HG03457 (cell line): Measurements from ENCODE around the gene SYNDIG1.

Experiments
- ATAC-seq: cut with Tn5 transposase; IDR thresholded peaks from one replicate; pipeline ENCODE4 v1.9.1; 2021; ENCODE audit warnings: moderate number of reproducible peaks; ENCODE audit not compliant: unreplicated experiment

Gene SYNDIG1

GRCh38 chr20:24582373-24583168, 113.1 kb downstream of the SYNDIG1 start:
- ATAC-seq, result no peak

DNA sequence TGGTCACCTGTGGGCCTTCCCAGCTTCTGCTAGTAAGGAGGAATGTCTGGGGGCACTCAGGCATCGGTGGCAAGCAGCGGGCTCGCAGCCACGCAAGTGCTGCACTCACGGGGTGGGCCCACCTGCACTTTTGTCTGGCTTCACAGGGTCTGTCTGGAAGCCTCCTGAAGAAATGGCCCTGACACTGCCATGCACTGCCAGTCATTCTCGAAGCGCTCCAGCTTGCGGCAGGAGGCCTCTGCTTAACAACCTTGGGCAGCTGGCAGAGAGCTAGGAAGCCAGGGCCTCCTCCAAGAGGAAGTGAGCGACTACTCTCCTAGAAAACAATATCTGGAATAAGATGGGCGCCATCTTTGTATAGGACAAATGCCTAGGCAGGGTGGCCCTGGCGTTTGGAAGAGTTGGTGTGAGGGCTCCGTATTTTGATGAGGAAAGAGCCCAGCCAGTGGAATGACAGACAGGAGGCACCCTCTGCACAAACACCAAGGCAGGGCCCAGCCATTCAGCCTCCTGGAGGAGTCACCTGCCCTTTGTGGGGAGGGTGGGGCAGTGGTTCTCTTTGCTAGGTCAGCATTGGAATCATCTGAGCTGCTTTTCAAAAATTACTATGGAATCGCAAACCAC, 113.9 kb downstream of the SYNDIG1 start:
- no peak for ATAC-seq

DNA sequence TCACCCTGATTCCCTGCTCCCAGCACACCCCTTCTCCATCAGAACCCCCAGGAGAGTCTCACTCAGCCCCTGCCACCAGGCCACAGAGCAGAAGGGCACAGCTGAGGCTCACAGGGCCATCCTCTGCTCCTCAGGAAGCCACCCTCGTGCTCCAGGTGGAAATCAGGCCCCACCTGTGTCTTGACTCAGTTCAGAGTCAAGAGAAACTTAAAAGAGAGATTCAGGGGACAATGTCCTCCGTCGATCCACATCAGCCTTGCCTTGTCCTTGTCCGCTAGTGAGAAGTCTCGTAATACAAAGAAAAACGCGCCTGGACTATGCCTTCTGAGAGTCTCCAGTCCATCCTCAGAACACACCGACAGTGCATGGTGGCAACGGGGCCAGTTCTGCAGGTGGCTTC, 114.6 kb downstream of the SYNDIG1 start:
- no peak for ATAC-seq

DNA sequence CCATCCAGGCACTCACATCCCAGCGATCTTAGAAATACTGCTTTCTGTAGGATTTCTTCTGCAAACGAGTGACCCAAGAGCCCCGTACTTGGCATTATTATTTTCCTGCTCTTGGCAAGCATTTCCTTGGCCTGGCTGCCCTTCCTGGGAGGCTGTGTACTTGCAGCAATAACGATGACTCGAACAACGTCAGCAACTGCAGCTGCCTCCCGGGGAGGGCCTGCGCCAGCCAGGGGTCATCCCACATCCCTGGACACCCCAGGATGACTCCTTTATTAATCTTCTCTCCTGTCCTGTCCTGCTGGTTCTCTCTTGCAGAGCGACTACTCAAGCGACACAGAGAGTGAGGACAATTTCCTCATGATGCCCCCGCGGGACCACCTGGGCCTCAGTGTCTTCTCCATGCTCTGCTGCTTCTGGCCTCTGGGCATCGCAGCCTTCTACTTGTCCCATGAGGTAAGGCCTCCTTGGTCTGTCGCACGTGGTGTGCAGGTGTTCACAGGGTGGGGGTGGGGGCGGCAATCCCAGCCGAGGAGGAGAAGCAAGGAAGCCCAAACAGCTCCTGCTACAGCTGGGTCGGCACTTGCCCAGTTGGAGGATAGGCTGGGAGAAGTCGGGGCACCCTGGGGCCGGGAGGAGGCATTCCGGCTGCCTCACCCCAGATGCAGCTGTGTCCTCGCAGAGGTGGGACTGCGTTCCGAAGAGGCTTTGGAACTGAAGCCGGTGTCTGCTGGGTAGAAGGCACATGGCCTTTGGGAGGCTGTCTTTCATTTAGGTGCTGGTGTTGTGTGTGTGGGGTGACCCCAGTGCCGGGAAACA, 115.3 kb downstream of the SYNDIG1 start:
- no peak for ATAC-seq

DNA sequence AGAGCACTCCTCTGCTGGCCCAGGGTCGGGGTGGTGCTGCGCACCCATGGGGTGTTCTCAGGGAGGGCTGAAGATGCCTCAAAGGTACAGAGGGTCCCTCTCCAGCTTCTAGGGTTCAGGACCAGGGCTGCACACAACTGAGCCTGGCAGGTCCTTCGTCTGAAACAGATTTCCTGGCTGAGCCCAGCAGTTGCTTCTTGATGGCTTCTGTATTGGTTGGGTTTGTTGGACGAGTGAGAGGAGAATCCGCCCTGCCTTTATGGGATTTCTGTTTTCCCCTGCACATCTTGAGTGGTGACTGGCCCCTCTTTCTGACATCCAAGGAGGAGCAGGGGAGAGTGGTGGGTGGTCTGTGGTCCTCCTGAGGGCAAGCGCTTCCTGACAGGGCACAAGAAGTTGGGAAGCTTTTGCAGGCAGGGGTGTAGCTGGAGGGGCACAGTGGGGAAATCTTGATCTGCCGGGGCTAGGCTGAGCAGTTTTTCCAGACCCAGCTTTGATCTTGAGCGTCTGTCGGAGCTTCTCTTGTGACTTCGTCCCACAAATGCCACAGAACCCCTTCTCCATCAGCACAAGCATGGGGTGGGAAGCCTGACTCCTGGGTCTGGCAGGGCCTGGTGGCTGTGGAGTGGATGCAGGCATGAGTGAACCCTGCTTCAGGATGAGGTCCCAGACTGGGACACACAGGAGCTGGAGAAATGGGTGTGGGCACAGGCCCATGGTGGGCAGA, 116.5 kb downstream of the SYNDIG1 start:
- no peak for ATAC-seq

- no peak for ATAC-seq
Observed at GRCh38 chr20:24586523-24586840, 117.1 kb downstream of the SYNDIG1 start.

- no peak for ATAC-seq
Observed at GRCh38 chr20:24587384-24588046, 118.1 kb downstream of the SYNDIG1 start.

DNA sequence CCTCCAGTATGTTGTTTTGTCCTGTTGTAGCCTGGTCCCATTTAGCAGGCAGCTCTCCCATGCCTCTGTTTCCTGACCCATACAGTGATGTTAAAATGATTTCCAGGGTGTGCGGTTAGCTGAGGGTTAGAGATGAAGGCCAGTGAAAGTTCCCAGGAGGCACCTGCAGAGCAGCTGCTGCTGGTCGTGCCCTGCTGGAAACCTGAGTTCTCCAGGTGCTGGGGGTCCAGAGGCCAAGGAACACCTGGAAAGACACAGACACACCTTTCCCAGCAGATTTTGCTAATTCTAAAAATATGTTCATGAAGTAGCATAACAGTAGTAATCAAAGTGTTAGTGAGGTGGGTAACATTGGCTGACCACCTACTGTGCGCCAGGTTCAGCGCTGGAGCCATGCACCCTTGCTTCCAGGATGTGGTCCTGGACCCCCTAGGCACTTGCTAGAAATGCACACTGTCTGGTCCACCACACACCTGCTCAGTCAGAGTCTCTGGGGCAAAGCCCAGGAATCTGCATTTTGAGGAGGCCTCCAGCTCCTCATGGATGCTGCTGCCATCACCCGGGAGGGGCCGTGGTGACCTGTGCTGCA, 118.7 kb downstream of the SYNDIG1 start:
- ATAC-seq, result no peak

DNA sequence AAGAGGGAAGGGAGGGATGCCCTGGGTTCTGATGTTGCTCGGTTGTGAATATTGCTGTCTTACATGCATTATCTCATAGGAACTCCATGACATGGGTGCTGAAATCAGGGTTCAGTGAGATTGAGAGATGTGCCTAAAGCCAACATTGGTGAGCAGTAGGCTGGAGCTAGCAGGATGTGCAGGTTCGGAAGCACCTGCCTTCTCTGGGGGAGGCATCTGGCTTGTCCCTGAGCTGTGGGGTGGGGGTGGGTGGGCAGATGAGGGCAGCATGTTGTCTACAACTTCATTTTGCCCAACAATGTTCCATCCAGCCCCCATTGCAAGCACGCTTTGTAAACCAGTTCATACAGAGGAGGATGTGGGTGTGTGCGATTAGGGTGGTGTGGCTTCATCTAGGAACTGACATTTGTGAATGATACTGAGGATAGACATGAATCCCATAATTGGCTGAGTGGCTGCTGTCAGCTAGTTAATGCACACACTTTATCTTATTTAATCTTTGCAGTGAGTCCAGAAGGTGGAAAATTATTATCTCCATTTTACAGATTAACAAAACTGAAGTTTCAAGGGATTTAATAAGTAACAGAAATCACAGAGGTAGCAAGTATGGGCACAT, 119.4 kb downstream of the SYNDIG1 start:
- no peak for ATAC-seq

GRCh38 chr20:24589381-24589780, 120.0 kb downstream of the SYNDIG1 start:
- no peak for ATAC-seq

DNA sequence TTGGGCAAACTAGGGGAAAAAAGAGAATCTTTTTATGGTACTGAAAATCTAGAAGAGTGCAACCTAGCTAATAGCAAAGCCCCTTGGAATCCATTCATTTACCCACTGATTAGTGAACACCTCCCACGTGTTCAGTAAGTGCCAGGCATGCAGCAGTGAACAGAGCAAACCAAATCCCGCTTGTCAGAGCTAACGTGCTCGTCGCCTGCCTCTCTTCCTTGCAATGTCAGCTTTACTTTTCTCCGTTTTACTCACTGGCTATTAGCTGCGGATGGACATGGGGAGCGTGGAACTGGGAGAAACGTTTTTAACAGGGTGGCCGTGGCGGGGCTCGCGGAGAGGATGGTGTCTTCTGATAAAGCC, 120.4 kb downstream of the SYNDIG1 start:
- no peak for ATAC-seq

GRCh38 chr20:24590178-24590982, 121.0 kb downstream of the SYNDIG1 start:
- ATAC-seq, result no peak

- ATAC-seq, result no peak
Observed at GRCh38 chr20:24597051-24597450, 127.6 kb downstream of the SYNDIG1 start.

- ATAC-seq, result no peak
Observed at GRCh38 chr20:24598346-24598745, 128.9 kb downstream of the SYNDIG1 start.

DNA sequence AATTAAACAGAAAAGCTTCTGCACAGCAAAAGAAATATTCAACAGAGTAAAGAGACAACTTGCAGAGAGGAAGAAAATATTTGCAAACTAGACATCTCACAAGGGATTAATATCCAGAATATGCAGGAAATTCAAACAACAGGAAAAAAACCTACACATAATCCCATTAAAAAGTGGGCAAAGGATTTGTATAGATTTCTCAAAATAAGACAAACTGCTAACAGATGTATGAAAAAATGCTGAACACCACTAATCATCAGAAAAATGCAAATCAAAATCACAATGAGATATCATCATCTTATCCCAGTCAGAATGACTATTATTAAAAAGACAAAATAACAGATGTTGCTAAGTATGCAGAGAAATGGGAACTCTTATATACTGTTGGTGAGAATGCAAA, 129.6 kb downstream of the SYNDIG1 start:
- ATAC-seq, result no peak

- no peak for ATAC-seq
Observed at GRCh38 chr20:24600012-24600411, 130.6 kb downstream of the SYNDIG1 start.

- no peak for ATAC-seq
Observed at GRCh38 chr20:24603454-24603853, 134.0 kb downstream of the SYNDIG1 start.

DNA sequence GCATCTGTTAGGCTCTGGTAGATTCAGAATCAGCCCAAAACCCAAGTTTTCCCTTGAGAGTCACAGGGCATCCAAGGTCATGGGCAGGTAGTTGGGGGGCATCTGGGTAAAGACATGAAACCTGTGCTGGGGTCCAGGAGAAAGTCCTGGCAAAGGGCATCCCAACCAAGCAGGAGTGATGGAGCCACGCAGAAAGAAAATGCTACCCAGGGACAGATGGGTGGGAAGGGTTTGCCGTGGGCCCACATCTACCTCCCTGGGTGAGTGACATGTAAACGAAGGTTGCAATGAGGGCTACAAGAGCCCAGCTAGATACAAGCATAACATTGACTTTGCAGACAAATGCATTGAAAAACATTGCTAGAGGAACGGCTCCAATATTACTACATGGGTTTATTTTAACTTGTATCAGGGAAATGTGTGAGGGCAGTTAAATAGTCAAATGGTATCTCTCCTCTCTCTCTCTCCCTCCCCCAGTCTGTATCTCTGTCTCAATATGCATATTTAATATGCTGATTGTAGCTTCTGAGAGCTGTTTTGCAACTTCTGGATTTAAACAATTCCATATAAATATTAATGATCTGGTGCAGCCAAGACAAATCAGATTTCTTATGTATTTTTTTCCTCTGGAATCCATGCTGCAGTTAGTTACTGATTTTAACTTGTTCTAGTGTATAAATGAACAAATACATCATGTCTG, 135.7 kb downstream of the SYNDIG1 start:
- ATAC-seq, result no peak
